Measurements from ENCODE around the gene GPR137B. TPM values are rescaled to one million over a fixed set of nuclear protein-coding genes. Genes with fewer than 3 reads are reported as not detected.

The GPR137B gene
- total and polyA plus RNA-seq, 2 of the 8 experiments (the other 6 are each of a cell fraction or from before 2014, with no cell fraction given): 6.9 to 7.7 TPM

DNA sequence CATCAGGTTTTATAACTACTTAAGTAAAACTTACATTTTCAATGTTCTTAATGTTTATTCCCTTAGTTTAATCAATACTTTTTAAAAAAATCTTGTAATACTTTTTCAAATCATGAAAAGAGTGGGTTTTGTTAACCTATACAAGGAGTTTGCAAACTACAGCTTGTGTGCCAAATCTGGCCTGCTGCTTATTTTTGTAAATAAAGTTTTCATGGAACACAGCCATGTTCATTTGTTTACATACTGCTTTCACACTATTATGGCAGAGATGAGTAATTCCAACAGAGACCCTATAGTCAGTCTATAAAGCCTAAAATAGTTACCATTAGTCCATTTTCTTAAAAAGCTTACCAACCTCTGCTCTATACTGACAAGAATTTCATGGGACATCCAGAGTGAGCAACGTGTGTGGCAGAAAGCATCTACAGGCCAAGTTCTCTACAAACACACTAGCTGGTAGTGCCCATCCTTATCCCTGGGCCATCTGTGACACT lies 96.8 kb downstream of the GPR137B start:
- DNase-seq (ENCODE audit: low read depth in 1 of 2, low spot score in 2 of 2) (no peak), FAIRE-seq (no peak)
- no peak overlapping the region for H4K91ac ChIP-seq (replicated peaks; ENCODE audit: insufficient read length, low read length)
- POLR2A ChIA-PET (ENCODE audit: partially characterized antibody): no interaction called here
- H3K36me3 ChIP-seq (ENCODE audit: control insufficient read depth in 2 of 4, insufficient read depth in 4 of 4, low read length in 3 of 4): no peaks in the 10 kb centered on the region
- no peak overlapping the region for H3K4me2 ChIP-seq (ENCODE audit: insufficient read depth in 1 of 2, low read depth in 2 of 2, low read length in 2 of 2)
- H3K79me2 ChIP-seq (ENCODE audit: control insufficient read depth in 1 of 2, insufficient read depth in 2 of 2, low read length in 2 of 2): no peaks in the 10 kb centered on the region
- no peak overlapping the region for H2BK120ac ChIP-seq (replicated peaks; ENCODE audit: low read depth, low read length)
- no peak overlapping the region for H3K14ac ChIP-seq (ENCODE audit: insufficient read length)
- CTCF ChIA-PET (ENCODE audit: partially characterized antibody): interaction anchor here (1.5 to 1.6 kb wide), 2 partner anchors 10 to 20 kb away, joined by 3 to 6 read pairs; no protein-coding TSS in a partner anchor
- H2BK15ac ChIP-seq (ENCODE audit: low read length): no peak overlapping the region
- no peak overlapping the region for H3K4me3 ChIP-seq (ENCODE audit: extremely low read depth in 1 of 4, insufficient read depth in 2 of 4, low read depth in 3 of 4, low read length in 4 of 4)
- no peak overlapping the region for H3K9ac ChIP-seq (replicated peaks in 1 of 4; ENCODE audit: extremely low read depth in 1 of 4, low read depth in 3 of 4, low read length in 3 of 4)
- H3K56ac ChIP-seq (replicated peaks; ENCODE audit: insufficient read length, low read depth, low read length): no peak overlapping the region
- H2AK5ac ChIP-seq (ENCODE audit: low read depth, low read length): no peak overlapping the region
- no peak overlapping the region for H3K27ac ChIP-seq (ENCODE audit: low read depth, low read length)
- H3K18ac ChIP-seq (ENCODE audit: extremely low read depth, low read length): no peak overlapping the region
- no peaks in the 10 kb centered on the region for H3K27me3 ChIP-seq (replicated peaks in 1 of 4; ENCODE audit: control insufficient read depth in 3 of 4, extremely low read depth in 1 of 4, insufficient read depth in 3 of 4, low read length in 3 of 4)
- H3K79me1 ChIP-seq (ENCODE audit: low read depth, low read length): no peaks in the 10 kb centered on the region
- no peaks in the 10 kb centered on the region for H3K9me3 ChIP-seq (ENCODE audit: insufficient read depth in 2 of 2, low read depth in 1 of 2, low read length in 1 of 2)
- H2BK5ac ChIP-seq (ENCODE audit: low read depth, low read length): no peak overlapping the region
- no peak overlapping the region for H4K5ac ChIP-seq (ENCODE audit: insufficient read length, low read depth, low read length)
- H3K4me1 ChIP-seq (replicated peaks in 1 of 4; ENCODE audit: control insufficient read depth in 3 of 4, insufficient read depth in 4 of 4, low read length in 3 of 4): no peaks in the 10 kb centered on the region
- H3K23ac ChIP-seq (ENCODE audit: insufficient read length): no peak overlapping the region
- no peak overlapping the region for H4K8ac ChIP-seq (ENCODE audit: extremely low read depth, insufficient read depth, low read length)
- TF ChIP-seq PHF8 (conservative IDR thresholded peaks at IDR 0.05; ENCODE audit: low read depth, low read length): no peak
- H2BK20ac ChIP-seq (ENCODE audit: low read length): no peak overlapping the region
- no peak overlapping the region for H3K4ac ChIP-seq (replicated peaks; ENCODE audit: insufficient read length, low read depth, low read length)
- H2BK12ac ChIP-seq (ENCODE audit: low read depth, low read length): no peak overlapping the region
- H4K20me1 ChIP-seq (replicated peaks in 1 of 2; ENCODE audit: control insufficient read depth in 1 of 2, insufficient read depth in 2 of 2, low read length in 2 of 2): no peaks in the 10 kb centered on the region
- WGBS, 2 experiments (ENCODE audit: extremely low coverage in 1 of 2, insufficient coverage in 1 of 2, insufficient read length in 1 of 2, insufficient replicate concordance in 2 of 2, low coverage in 1 of 2, low lambda C conversion rate in 2 of 2, missing lambda C conversion rate in 1 of 2): 89% methylated on average over 1 of the region's 1 CpG; no CpG with 5 or more reads in 1 of the 2 experiments
- no peak overlapping the region for H2AFZ ChIP-seq (ENCODE audit: low read length)
- H3K23me2 ChIP-seq (ENCODE audit: low read depth, low read length): no peaks in the 10 kb centered on the region
